Activated CD8-positive, alpha-beta memory T cell treated with anti-CD3 and anti-CD28 coated beads, Interleukin-2, amount 10 ng/mL, durations not matched to agents 7 days and 5 days (primary cell): ENCODE measurements around the gene FBXO7. TPM values are rescaled to one million over a fixed set of nuclear protein-coding genes. Genes with fewer than 3 reads are reported as not detected.

Experiments
- ATAC-seq: fragments of 150-1000 bp; cut with Tn5 transposase; one replicate; pipeline ENCODE4 v1.10.0; 2021; ENCODE audit warnings: moderate library complexity
- CTCF ChIA-PET: fragments of 350-600 bp; sonication (Branson Sonifier 250); formaldehyde crosslinking; loops from one replicate; lab custom pipeline; 2021; ENCODE audit warnings: antibody characterized with exemption; lab: Charles Lee
- DNase-seq: peaks from one replicate; pipeline ENCODE4 v3.0.0-alpha.2; 2020
- H3K27ac Mint-ChIP-seq: one replicate; pipeline ENCODE4 v1.8.0; 2021; ENCODE audit warnings: mild to moderate bottlenecking, mixed read lengths
- H3K27me3 Mint-ChIP-seq: one replicate; pipeline ENCODE4 v1.8.0; 2021; ENCODE audit warnings: mixed read lengths
- H3K36me3 Mint-ChIP-seq: one replicate; pipeline ENCODE4 v1.8.0; 2021; ENCODE audit warnings: mild to moderate bottlenecking, mixed read lengths
- H3K4me1 Mint-ChIP-seq: one replicate; pipeline ENCODE4 v1.8.0; 2021; ENCODE audit warnings: mixed read lengths
- H3K4me3 Mint-ChIP-seq: one replicate; pipeline ENCODE4 v1.8.0; 2021; ENCODE audit warnings: mild to moderate bottlenecking, moderate library complexity, mixed read lengths
- H3K9me3 Mint-ChIP-seq: one replicate; pipeline ENCODE4 v1.8.0; 2022; ENCODE audit warnings: low read depth, mixed read lengths
- total RNA-seq, 2 experiments: library from RNA; stranded (reverse); gene quantifications; one replicate each; pipeline ENCODE4 v1.2.3, GENCODE V29; 2021

FBXO7 gene
- total RNA-seq: 100 to 1,000 TPM in 1 of 2 experiments, 10 to 100 TPM in 1; 98.9 to 108 TPM

DNA sequence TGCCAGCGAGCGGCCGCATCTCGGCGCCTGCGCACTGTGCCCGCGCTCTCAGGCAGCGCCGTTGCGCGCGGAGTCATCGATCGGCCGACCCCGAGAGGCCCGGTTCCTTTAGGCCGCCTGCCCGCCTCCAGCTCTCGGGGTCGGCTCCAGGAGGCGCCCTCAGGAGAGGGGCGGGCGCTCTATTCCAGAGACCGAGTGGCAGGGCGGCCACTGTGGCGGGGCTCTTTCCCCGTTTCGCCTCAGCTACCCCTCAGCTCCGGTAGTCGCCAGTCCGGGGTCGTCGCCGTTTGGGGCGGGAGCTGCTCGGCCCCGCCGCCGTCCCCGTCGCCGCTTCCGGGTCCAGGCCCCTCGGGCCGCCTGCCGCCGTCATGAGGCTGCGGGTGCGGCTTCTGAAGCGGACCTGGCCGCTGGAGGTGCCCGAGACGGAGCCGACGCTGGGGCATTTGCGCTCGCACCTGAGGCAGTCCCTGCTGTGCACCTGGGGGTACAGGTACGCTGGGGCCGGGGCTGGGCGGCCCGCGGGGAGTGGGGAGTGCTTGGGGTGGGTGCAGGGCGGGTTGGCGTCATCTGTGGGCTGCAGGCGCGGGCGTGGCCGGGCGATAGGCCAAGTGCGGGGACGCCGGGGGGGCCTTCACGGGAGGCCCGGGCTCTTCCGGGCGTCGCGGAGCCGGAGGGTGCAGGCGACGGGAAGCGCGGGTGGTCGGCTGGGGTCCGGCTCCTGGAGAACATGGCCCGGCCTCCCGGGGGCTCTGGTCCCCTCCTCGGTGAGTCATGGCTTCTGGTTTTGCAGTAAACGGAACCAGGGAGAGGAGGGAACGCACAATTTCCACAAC, at the start of gene FBXO7:
TSS of gene FBXO7 (plus strand) at position 177 of the 833 bp plus-strand sequence. CDS start at position 369, 192 bp downstream.
- DNase-seq: peak; percentile 91
- H3K27ac Mint-ChIP-seq: peak within 1 kb of the TSS; percentile 96
- peak within 1 kb of the TSS; percentile 92 for H3K4me3 Mint-ChIP-seq

GRCh38 chr22:32426881-32427280, 47.7 kb upstream of the FBXO7 start:
- Mint-ChIP-seq H3K36me3 (no peaks in the 10 kb centered on the region), H3K27ac (no peak overlapping the region), H3K4me1 (peaks cover 5% of the 10 kb centered on the region), H3K27me3 (peaks cover 29% of the 10 kb centered on the region), H3K4me3 (no peak overlapping the region), H3K9me3 (no peaks in the 10 kb centered on the region)
- DNase-seq (no peak), ATAC-seq (no peak)
- CTCF ChIA-PET: no interaction called here

More for the DNA sequence above, at the start of gene FBXO7:
- Mint-ChIP-seq H3K27me3 (peaks cover 2% of the 10 kb centered on the region), H3K36me3 (peaks cover 11% of the 10 kb centered on the region), H3K9me3 (no peaks in the 10 kb centered on the region), H3K4me1 (peaks cover 23% of the 10 kb centered on the region)
- CTCF ChIA-PET: interaction anchor here (0.6 to 4.1 kb wide), 14 partner anchors 11 to 722 kb away, joined by 3 to 19 read pairs (median 3); partner anchors contain the start of genes DEPDC5 and RTCB
- peak; percentile 86 for ATAC-seq

- DNase-seq: no peak
- no peak for ATAC-seq
- H3K27me3 Mint-ChIP-seq: peaks cover 20% of the 10 kb centered on the region
- no peak overlapping the region for H3K4me3 Mint-ChIP-seq
- H3K4me1 Mint-ChIP-seq: peaks cover 5% of the 10 kb centered on the region
- no peaks in the 10 kb centered on the region for H3K36me3 Mint-ChIP-seq
- CTCF ChIA-PET: interaction anchor here (0.8 kb wide), 1 partner anchor 18 kb away, joined by 3 read pairs; no protein-coding TSS in a partner anchor
- no peaks in the 10 kb centered on the region for H3K9me3 Mint-ChIP-seq
- H3K27ac Mint-ChIP-seq: no peak overlapping the region
Observed at GRCh38 chr22:32430352-32430751, 44.3 kb upstream of the FBXO7 start.

- H3K36me3 Mint-ChIP-seq: no peaks in the 10 kb centered on the region
- H3K27me3 Mint-ChIP-seq: peaks cover 31% of the 10 kb centered on the region
- no peaks in the 10 kb centered on the region for H3K9me3 Mint-ChIP-seq
- ATAC-seq (no peak), DNase-seq (peak; percentile 41)
- CTCF ChIA-PET: interaction anchor here (1.4 kb wide), 1 partner anchor 32 kb away, joined by 3 read pairs; no protein-coding TSS in a partner anchor
- no peak overlapping the region for H3K27ac Mint-ChIP-seq
- H3K4me1 Mint-ChIP-seq: no peaks in the 10 kb centered on the region
- H3K4me3 Mint-ChIP-seq: no peak overlapping the region
Observed at GRCh38 chr22:32444068-32444467, 30.5 kb upstream of the FBXO7 start.

DNA sequence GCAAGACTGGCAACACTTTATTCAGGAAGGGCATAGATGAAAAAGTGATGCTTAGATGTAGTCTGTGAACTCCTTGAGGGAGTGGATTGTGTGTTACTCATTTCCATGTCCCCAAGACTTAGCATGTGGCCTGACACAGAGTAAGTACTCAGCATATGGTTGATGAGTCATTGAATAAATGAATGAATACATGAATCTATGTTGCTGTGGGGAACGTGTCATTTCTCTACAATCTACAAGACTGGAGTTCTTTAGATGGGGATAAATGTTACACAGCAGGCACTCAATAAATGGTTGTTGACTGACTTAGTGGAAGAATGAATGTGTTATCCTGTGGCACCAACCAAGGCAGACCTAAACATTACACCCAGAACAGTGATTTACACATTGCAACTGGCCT, 28.3 kb upstream of the FBXO7 start:
- no peaks in the 10 kb centered on the region for H3K36me3 Mint-ChIP-seq
- DNase-seq (no peak), ATAC-seq (no peak)
- H3K9me3 Mint-ChIP-seq: no peaks in the 10 kb centered on the region
- H3K27me3 Mint-ChIP-seq: peaks cover 40% of the 10 kb centered on the region
- H3K4me3 Mint-ChIP-seq: no peak overlapping the region
- no peak overlapping the region for H3K27ac Mint-ChIP-seq
- CTCF ChIA-PET: no interaction called here
- no peaks in the 10 kb centered on the region for H3K4me1 Mint-ChIP-seq

DNA sequence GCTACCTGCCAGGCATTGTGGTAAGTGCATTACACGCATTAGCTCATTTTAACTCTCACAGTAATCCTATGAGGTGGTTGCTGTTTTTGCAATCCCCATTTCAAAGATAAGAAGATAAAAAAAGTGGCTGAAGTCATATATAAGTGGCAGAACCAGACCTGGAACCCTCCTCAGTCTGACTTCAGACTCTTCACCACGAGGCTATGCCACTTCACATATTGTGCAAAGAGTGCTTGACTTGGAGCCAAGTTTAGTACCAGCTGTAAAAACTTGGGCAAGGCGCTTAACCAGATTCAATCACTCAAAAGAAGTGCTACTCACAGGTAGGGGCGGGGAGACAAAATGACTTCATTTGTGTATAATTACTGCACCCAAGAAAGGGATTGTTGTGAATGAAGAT, 25.6 kb upstream of the FBXO7 start:
- H3K27me3 Mint-ChIP-seq: peaks cover 41% of the 10 kb centered on the region
- CTCF ChIA-PET: no interaction called here
- no peak overlapping the region for H3K4me3 Mint-ChIP-seq
- ATAC-seq (no peak), DNase-seq (no peak)
- H3K27ac Mint-ChIP-seq: no peak overlapping the region
- no peaks in the 10 kb centered on the region for H3K36me3 Mint-ChIP-seq
- no peaks in the 10 kb centered on the region for H3K4me1 Mint-ChIP-seq
- no peaks in the 10 kb centered on the region for H3K9me3 Mint-ChIP-seq

DNA sequence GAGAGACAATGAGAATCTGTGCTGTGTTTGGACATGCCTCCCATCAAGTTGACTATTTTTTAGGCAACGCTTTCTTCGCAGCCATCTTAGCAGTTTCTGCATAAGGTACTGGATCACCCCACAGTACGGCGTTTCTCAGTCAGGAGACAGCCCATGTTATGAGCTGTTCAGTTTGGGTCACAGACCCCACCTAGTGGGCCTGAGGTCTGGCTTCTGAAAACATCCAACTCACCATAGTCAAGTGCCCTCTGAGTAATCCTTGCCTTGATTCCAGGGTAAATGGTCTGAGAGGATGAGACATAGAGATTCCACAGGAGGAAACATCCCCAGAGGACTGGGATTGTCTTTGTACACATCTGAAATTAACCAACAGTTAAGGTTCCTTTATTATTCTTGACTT, 17.6 kb upstream of the FBXO7 start:
- Mint-ChIP-seq H3K36me3 (no peaks in the 10 kb centered on the region), H3K4me1 (no peaks in the 10 kb centered on the region)
- no peak for ATAC-seq

DNA sequence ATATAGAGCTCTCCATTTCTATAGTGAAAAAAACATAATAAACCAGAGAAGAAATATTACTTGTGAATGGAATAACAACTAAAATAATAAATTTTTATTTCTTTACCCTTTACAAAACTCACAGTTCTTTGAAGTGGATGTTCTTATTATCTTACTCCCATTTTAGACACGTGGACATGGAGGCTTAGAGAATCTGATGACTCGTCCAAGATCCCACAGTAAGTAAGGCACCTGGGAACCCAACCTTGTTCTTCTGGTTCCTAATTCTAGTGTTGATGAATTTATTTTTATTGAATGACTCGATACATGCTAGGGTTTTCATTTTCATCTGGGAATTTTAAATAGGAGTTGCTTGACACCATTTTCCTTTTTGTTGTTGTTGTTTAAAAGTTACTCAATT, 12.2 kb upstream of the FBXO7 start:
- no peak overlapping the region for H3K27ac Mint-ChIP-seq
- no peak for DNase-seq
- H3K9me3 Mint-ChIP-seq: no peaks in the 10 kb centered on the region
- H3K4me1 Mint-ChIP-seq: no peaks in the 10 kb centered on the region
- H3K27me3 Mint-ChIP-seq: peaks cover 45% of the 10 kb centered on the region
- H3K4me3 Mint-ChIP-seq: no peak overlapping the region
- no peak for ATAC-seq
- no peaks in the 10 kb centered on the region for H3K36me3 Mint-ChIP-seq
- CTCF ChIA-PET: no interaction called here

More for the DNA sequence above, 17.6 kb upstream of the FBXO7 start:
- CTCF ChIA-PET: no interaction called here
- Mint-ChIP-seq H3K9me3 (no peaks in the 10 kb centered on the region), H3K27me3 (peaks cover 48% of the 10 kb centered on the region), H3K4me3 (no peak overlapping the region), H3K27ac (no peak overlapping the region)
- no peak for DNase-seq

DNA sequence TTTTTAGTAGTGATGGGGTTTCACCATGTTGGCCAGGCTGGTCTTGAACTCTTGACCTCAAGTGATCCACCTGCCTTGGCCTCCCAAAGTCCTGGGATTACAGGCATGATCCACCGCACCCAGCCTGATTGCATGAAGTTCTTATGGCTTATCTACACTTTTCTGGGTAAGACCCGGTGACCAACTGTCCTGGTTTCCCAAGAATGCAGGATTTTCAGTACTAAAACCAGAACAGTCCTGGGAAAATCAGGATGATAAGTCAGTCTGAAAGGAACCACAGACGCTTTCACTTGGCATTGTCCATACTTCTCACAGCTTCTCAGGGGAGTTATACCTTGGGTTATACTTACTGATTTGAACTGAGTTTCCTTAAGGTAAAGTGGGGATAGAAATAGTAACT, 8.9 kb upstream of the FBXO7 start:
- Mint-ChIP-seq H3K27ac (no peak overlapping the region), H3K4me1 (no peaks in the 10 kb centered on the region), H3K27me3 (peaks cover 36% of the 10 kb centered on the region), H3K36me3 (no peaks in the 10 kb centered on the region), H3K4me3 (no peak overlapping the region), H3K9me3 (no peaks in the 10 kb centered on the region)
- CTCF ChIA-PET: no interaction called here
- ATAC-seq (no peak), DNase-seq (no peak)

DNA sequence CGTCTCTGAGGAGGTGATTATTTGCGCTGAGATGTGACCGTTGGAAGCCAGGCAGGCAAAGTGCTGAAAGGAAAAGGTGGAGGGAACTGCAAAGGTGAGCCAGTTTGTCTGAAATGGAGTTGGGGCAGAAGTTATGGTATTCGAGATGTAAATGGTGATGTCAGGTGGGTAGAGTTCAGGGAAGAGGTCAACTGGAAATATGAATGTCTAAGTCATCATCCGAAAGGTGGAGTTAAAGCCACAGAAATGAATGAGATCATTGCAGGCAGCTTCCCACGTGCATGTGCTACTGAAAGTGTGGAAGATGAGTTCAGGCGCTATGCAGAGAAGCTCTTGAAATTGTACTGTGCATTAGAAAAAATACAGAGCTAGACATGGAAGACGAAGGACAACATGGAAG, 8.1 kb upstream of the FBXO7 start:
- no peaks in the 10 kb centered on the region for H3K4me1 Mint-ChIP-seq

DNA sequence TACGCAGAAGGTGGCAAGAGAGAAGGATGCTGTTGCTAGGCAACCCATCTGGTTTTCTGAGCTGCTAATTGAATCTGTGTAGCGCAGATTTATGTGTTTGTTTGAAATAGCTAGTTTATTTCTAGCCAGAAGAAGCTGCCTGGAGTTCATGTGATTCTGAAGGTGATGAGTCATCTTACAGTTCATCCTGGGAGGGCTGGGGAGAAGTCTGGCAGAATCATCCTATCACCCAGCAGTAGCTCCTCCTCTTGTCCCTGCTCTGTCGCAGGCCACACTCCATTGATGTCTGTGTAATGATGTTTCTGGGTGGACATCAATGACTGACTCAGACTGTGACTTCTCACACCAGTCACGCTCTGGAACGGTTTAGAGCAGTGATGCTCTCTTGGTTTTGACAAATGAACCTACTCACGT, 4.8 kb upstream of the FBXO7 start:
- Mint-ChIP-seq H3K36me3 (no peaks in the 10 kb centered on the region), H3K4me1 (peaks cover 11% of the 10 kb centered on the region), H3K27me3 (peaks cover 12% of the 10 kb centered on the region), H3K4me3 (no peak overlapping the region), H3K9me3 (no peaks in the 10 kb centered on the region), H3K27ac (no peak overlapping the region)
- DNase-seq (no peak), ATAC-seq (no peak)
- CTCF ChIA-PET: interaction anchor here (1.0 to 2.0 kb wide), 3 partner anchors 204 to 499 kb away, joined by 3 to 8 read pairs (median 6); no protein-coding TSS in a partner anchor

More for the DNA sequence above, 8.1 kb upstream of the FBXO7 start:
- H3K4me3 Mint-ChIP-seq: no peak overlapping the region
- no peaks in the 10 kb centered on the region for H3K36me3 Mint-ChIP-seq
- peaks cover 34% of the 10 kb centered on the region for H3K27me3 Mint-ChIP-seq
- H3K27ac Mint-ChIP-seq: no peak overlapping the region
- CTCF ChIA-PET: interaction anchor here (0.6 kb wide), 1 partner anchor 358 kb away, joined by 3 read pairs; no protein-coding TSS in a partner anchor
- DNase-seq (no peak), ATAC-seq (no peak)
- H3K9me3 Mint-ChIP-seq: no peaks in the 10 kb centered on the region

GRCh38 chr22:32473388-32473952, 1.1 kb upstream of the FBXO7 start:
- peaks cover 5% of the 10 kb centered on the region for H3K36me3 Mint-ChIP-seq
- peaks cover 2% of the 10 kb centered on the region for H3K27me3 Mint-ChIP-seq
- no peak for ATAC-seq
- DNase-seq: peak; percentile 67
- H3K4me1 Mint-ChIP-seq: peaks cover 16% of the 10 kb centered on the region
- no peaks in the 10 kb centered on the region for H3K9me3 Mint-ChIP-seq
- H3K27ac Mint-ChIP-seq: peak overlapping the region; percentile 96
- CTCF ChIA-PET: interaction anchor here (0.6 to 4.1 kb wide), 14 partner anchors 8 to 503 kb away, joined by 3 to 19 read pairs (median 5); partner anchors contain the start of gene RTCB
- H3K4me3 Mint-ChIP-seq: peak overlapping the region; percentile 92

DNA sequence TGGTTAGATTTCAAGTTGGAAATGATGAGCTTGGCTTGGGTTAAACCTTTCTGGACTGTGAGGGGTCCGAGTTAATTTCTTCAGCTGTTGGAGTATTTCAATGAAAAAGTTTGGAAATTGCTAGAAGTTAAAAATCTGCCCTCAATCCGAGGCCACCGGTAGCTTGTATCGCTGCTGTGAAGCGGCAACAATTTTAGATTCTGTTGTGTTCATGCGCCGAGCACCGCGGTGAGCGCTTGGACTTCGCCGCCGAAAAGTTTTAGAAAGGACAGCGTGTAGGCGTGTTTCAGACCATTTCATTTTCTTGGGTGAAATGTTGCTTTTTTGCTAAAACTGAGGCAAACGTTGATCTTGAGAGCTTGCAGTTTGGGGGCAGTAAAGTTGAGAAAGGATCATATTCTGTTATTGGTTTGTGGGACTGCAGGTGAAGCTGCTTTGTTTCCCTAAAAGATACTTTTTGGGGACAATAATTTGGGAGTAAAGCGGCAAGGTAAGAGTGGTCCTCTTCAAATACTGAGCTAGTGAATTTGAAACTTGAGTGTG, 928 bp downstream of the FBXO7 start:
- ATAC-seq (peak; percentile 11), DNase-seq (peak; percentile 57)
- peaks cover 2% of the 10 kb centered on the region for H3K27me3 Mint-ChIP-seq
- H3K4me3 Mint-ChIP-seq: peak overlapping the region; percentile 92
- peaks cover 30% of the 10 kb centered on the region for H3K4me1 Mint-ChIP-seq
- no peaks in the 10 kb centered on the region for H3K9me3 Mint-ChIP-seq
- CTCF ChIA-PET: interaction anchor here (0.9 to 4.1 kb wide), 10 partner anchors 11 to 799 kb away, joined by 3 to 19 read pairs (median 8); partner anchors contain the start of gene RTCB
- peaks cover 18% of the 10 kb centered on the region for H3K36me3 Mint-ChIP-seq
- peak overlapping the region; percentile 96 for H3K27ac Mint-ChIP-seq
